Left ventricle myocardium inferior (tissue), 1 donor: ENCODE data around the gene TMEM50B. TPM values are rescaled to one million over a fixed set of nuclear protein-coding genes. Genes with fewer than 3 reads are reported as not detected.

Experiments
- DNase-seq: peaks from one replicate; pipeline ENCODE4 v3.0.0-alpha.2; 2020
- H3K27ac ChIP-seq: fragments of 200-600 bp; replicated peaks from 2 replicates; pipeline ENCODE4 v1.8.0; 2021
- H3K27me3 ChIP-seq: fragments of 200-600 bp; 2 replicates; pipeline ENCODE4 v1.8.0; 2021; ENCODE audit warnings: low read depth
- H3K36me3 ChIP-seq: fragments of 200-600 bp; 2 replicates; pipeline ENCODE4 v1.8.0; 2021
- H3K4me1 ChIP-seq: fragments of 200-600 bp; 2 replicates; pipeline ENCODE4 v1.8.0; 2021
- H3K4me3 ChIP-seq: fragments of 200-600 bp; 2 replicates; pipeline ENCODE4 v1.8.0; 2021; ENCODE audit warnings: mild to moderate bottlenecking, moderate library complexity
- H3K9me3 ChIP-seq: fragments of 200-600 bp; replicated peaks from 2 replicates; pipeline ENCODE4 v1.8.0; 2021
- CTCF ChIP-seq: fragments of 200-600 bp; IDR thresholded peaks from 2 replicates; pipeline ENCODE4 v1.8.0; 2021; ENCODE audit warnings: antibody characterized with exemption, mild to moderate bottlenecking, borderline replicate concordance
- intact Hi-C: fragments of 100-400 bp; cut with micrococcal nuclease; formaldehyde crosslinking; loops from one replicate; pipeline ENCODE4 v1.11.0; 2022
- total RNA-seq: library from RNA; stranded (reverse); fragmentation: NEBNext Ultra II Directional; extraction: Animal tissue kit (Norgen Biotek cat#: 25700); gene quantifications from one replicate; pipeline ENCODE4 v1.2.1, GENCODE V29; 2021
- donor health status: DM: no; HTN: yes; CAD: no; lungs with severe emphysema.

TMEM50B gene
- total RNA-seq, 1 donor from 2014 or later: 37.0 TPM

GRCh38 chr21:33495743-33496142, 16.0 kb upstream of the TMEM50B start:
- Histone ChIP-seq H3K27ac (no peak overlapping the region), H3K4me3 (no peak overlapping the region), H3K4me1 (peaks cover 13% of the 10 kb centered on the region), H3K36me3 (no peaks in the 10 kb centered on the region), H3K27me3 (no peaks in the 10 kb centered on the region), H3K9me3 (no peaks in the 10 kb centered on the region)
- no peak for TF ChIP-seq CTCF
- intact Hi-C loops: no loop called here
- DNase-seq: no peak

GRCh38 chr21:33493756-33494155, 14.0 kb upstream of the TMEM50B start:
- Histone ChIP-seq H3K36me3 (no peaks in the 10 kb centered on the region), H3K27ac (no peak overlapping the region), H3K27me3 (no peaks in the 10 kb centered on the region), H3K4me1 (peaks cover 15% of the 10 kb centered on the region), H3K4me3 (no peak overlapping the region), H3K9me3 (no peaks in the 10 kb centered on the region)
- no peak for DNase-seq
- no peak for TF ChIP-seq CTCF
- intact Hi-C loops: no loop called here

GRCh38 chr21:33492571-33492970, 12.8 kb upstream of the TMEM50B start:
- TF ChIP-seq CTCF: no peak
- H3K27ac ChIP-seq: no peak overlapping the region
- no peak for DNase-seq
- no peaks in the 10 kb centered on the region for H3K36me3 ChIP-seq
- no peak overlapping the region for H3K4me3 ChIP-seq
- intact Hi-C loops: no loop called here
- H3K9me3 ChIP-seq: no peaks in the 10 kb centered on the region
- H3K27me3 ChIP-seq: no peaks in the 10 kb centered on the region
- peaks cover 15% of the 10 kb centered on the region for H3K4me1 ChIP-seq

- intact Hi-C loops: no loop called here
- no peak for TF ChIP-seq CTCF
- Histone ChIP-seq H3K9me3 (no peaks in the 10 kb centered on the region), H3K36me3 (no peaks in the 10 kb centered on the region), H3K4me1 (peaks cover 15% of the 10 kb centered on the region), H3K27ac (peak within 1 kb of the TSS; percentile 91), H3K27me3 (no peaks in the 10 kb centered on the region), H3K4me3 (peak within 1 kb of the TSS; percentile 76)
- peak; percentile 95 for DNase-seq
Observed at GRCh38 chr21:33491373-33492102, 11.8 kb upstream of the TMEM50B start, which contains the start of gene DNAJC28. TSS of gene DNAJC28 (minus strand) at chr21:33491716. CDS start at chr21:33489393, 2,323 bp downstream.

GRCh38 chr21:33490991-33491372, 11.2 kb upstream of the TMEM50B start:
- Histone ChIP-seq H3K4me3 (peak overlapping the region; percentile 76), H3K9me3 (no peaks in the 10 kb centered on the region), H3K27me3 (no peaks in the 10 kb centered on the region), H3K4me1 (peaks cover 15% of the 10 kb centered on the region), H3K36me3 (no peaks in the 10 kb centered on the region), H3K27ac (peak overlapping the region; percentile 91)
- no peak for TF ChIP-seq CTCF
- no peak for DNase-seq
- intact Hi-C loops: no loop called here
